Smooth muscle cell (in vitro differentiated cells): ENCODE data around the gene VPS35L. TPM values are rescaled to one million over a fixed set of nuclear protein-coding genes. Genes with fewer than 3 reads are reported as not detected.

Experiments
- DNase-seq: peaks from one replicate; lab custom pipeline; 2025; ENCODE audit not compliant: unreplicated experiment; lab: John Stamatoyannopoulos, UW
- H2AFZ ChIP-seq: fragments of 200-600 bp; sonication (generic); 2 replicates; pipeline ENCODE4 v1.6.0; 2016; ENCODE audit warnings: antibody characterized with exemption, low read depth, mild to moderate bottlenecking
- H3F3A ChIP-seq: fragments of 200-600 bp; sonication (generic); 2 replicates; pipeline ENCODE4 v1.6.0; 2017; ENCODE audit warnings: antibody characterized with exemption, low read depth
- H3K27ac ChIP-seq: fragments of 200-600 bp; sonication (generic); 2 replicates; pipeline ENCODE4 v1.5.1; 2016; ENCODE audit warnings: low read depth, mild to moderate bottlenecking
- H3K27me3 ChIP-seq: fragments of 200-600 bp; sonication (generic); 2 replicates; pipeline ENCODE4 v1.6.1; 2016; ENCODE audit warnings: low read depth, mild to moderate bottlenecking
- H3K36me3 ChIP-seq: fragments of 200-600 bp; sonication (generic); 2 replicates; pipeline ENCODE4 v1.5.1; 2016; ENCODE audit warnings: low read depth
- H3K4me1 ChIP-seq: fragments of 200-600 bp; sonication (generic); 2 replicates; pipeline ENCODE4 v1.5.1; 2016; ENCODE audit warnings: low read depth
- H3K4me2 ChIP-seq: fragments of 200-600 bp; sonication (generic); 2 replicates; pipeline ENCODE4 v1.6.0; 2016; ENCODE audit warnings: mild to moderate bottlenecking
- H3K4me3 ChIP-seq: fragments of 200-600 bp; sonication (generic); 2 replicates; pipeline ENCODE4 v1.5.1; 2016; ENCODE audit warnings: mild to moderate bottlenecking
- H3K79me2 ChIP-seq: fragments of 200-600 bp; sonication (generic); 2 replicates; pipeline ENCODE4 v1.6.0; 2016; ENCODE audit warnings: low read depth, mild to moderate bottlenecking
- H3K9ac ChIP-seq: fragments of 200-600 bp; sonication (generic); 2 replicates; pipeline ENCODE4 v1.6.0; 2016; ENCODE audit warnings: low read depth
- H3K9me3 ChIP-seq: fragments of 200-600 bp; sonication (generic); replicated peaks from 2 replicates; pipeline ENCODE4 v1.5.1; 2016; ENCODE audit warnings: low read depth
- H4K20me1 ChIP-seq: fragments of 200-600 bp; sonication (generic); 2 replicates; pipeline ENCODE4 v1.6.0; 2016; ENCODE audit warnings: low read depth
- CTCF ChIP-seq: fragments of 200-600 bp; sonication (generic); IDR thresholded peaks from 2 replicates; pipeline ENCODE4 v1.5.1; 2017; ENCODE audit warnings: borderline replicate concordance, mild to moderate bottlenecking, antibody characterized with exemption; ENCODE audit not compliant: insufficient read depth, poor library complexity, severe bottlenecking
- WGBS: methylation state at CpG from one replicate; pipeline ENCODE4 v1.1.7; 2016; ENCODE audit warnings: low lambda C conversion rate; 5-methylcytosine and 5-hydroxymethylcytosine counted together
- polyA plus RNA-seq: library from polyadenylated mRNA; unstranded; fragments of >200 nt; fragmentation: Nextera tagmentation; extraction: Ambion mirVana; gene quantifications from 2 replicates; pipeline ENCODE4 v1.2.1, GENCODE V29; 2016
- total RNA-seq: library from RNA; depleted of rRNA; stranded (reverse); fragments of >200 nt; gene quantifications from 2 replicates; pipeline ENCODE4 v1.2.3, GENCODE V29; 2014

Gene VPS35L
- total and polyA plus RNA-seq, 2 experiments from 2014 or later: 46.7 to 47.4 TPM

- Histone ChIP-seq H3K4me3 (no peak overlapping the region), H3K27me3 (no peaks in the 10 kb centered on the region), H3F3A (no peaks in the 10 kb centered on the region), H2AFZ (no peak overlapping the region), H3K36me3 (peaks cover 4% of the 10 kb centered on the region), H3K9me3 (no peaks in the 10 kb centered on the region), H3K9ac (no peak overlapping the region), H3K4me1 (no peaks in the 10 kb centered on the region), H3K79me2 (no peaks in the 10 kb centered on the region), H4K20me1 (no peaks in the 10 kb centered on the region), H3K4me2 (no peak overlapping the region), H3K27ac (peak overlapping the region; percentile 47)
- no peak for TF ChIP-seq CTCF
- DNase-seq: no peak
- WGBS: 73% methylated on average over 8 of the region's 8 CpGs
Measured at GRCh38 chr16:19607616-19608280, 52.2 kb downstream of the VPS35L start.

GRCh38 chr16:19609359-19609758, 53.9 kb downstream of the VPS35L start:
- H3K36me3 ChIP-seq: peaks cover 1% of the 10 kb centered on the region
- no peak overlapping the region for H3K9ac ChIP-seq
- H3K27me3 ChIP-seq: no peaks in the 10 kb centered on the region
- H3F3A ChIP-seq: no peaks in the 10 kb centered on the region
- H4K20me1 ChIP-seq: no peaks in the 10 kb centered on the region
- 81% methylated on average over 5 of the region's 5 CpGs for WGBS
- H3K27ac ChIP-seq: no peak overlapping the region
- DNase-seq: no peak
- H3K79me2 ChIP-seq: no peaks in the 10 kb centered on the region
- no peak overlapping the region for H3K4me2 ChIP-seq
- H3K4me1 ChIP-seq: no peaks in the 10 kb centered on the region
- TF ChIP-seq CTCF: no peak
- H3K4me3 ChIP-seq: no peak overlapping the region
- no peak overlapping the region for H2AFZ ChIP-seq
- no peaks in the 10 kb centered on the region for H3K9me3 ChIP-seq

GRCh38 chr16:19610200-19610599, 54.7 kb downstream of the VPS35L start:
- Histone ChIP-seq H3K4me2 (no peak overlapping the region), H2AFZ (no peak overlapping the region), H3K27ac (no peak overlapping the region), H3F3A (no peaks in the 10 kb centered on the region), H3K79me2 (no peaks in the 10 kb centered on the region), H3K36me3 (no peaks in the 10 kb centered on the region), H3K27me3 (no peaks in the 10 kb centered on the region), H4K20me1 (no peaks in the 10 kb centered on the region), H3K4me1 (no peaks in the 10 kb centered on the region), H3K9ac (no peak overlapping the region), H3K9me3 (no peaks in the 10 kb centered on the region), H3K4me3 (no peak overlapping the region)
- 97% methylated on average over 13 of the region's 13 CpGs for WGBS
- DNase-seq: no peak
- TF ChIP-seq CTCF: no peak

GRCh38 chr16:19613834-19614233, 58.3 kb downstream of the VPS35L start:
- Histone ChIP-seq H3K27me3 (no peaks in the 10 kb centered on the region), H3K79me2 (no peaks in the 10 kb centered on the region), H3K4me3 (no peak overlapping the region), H3K36me3 (no peaks in the 10 kb centered on the region), H3K27ac (no peak overlapping the region), H3K9me3 (no peaks in the 10 kb centered on the region), H3K4me1 (no peaks in the 10 kb centered on the region), H2AFZ (no peak overlapping the region), H3K9ac (no peak overlapping the region), H3F3A (no peaks in the 10 kb centered on the region), H4K20me1 (no peaks in the 10 kb centered on the region), H3K4me2 (no peak overlapping the region)
- no peak for TF ChIP-seq CTCF
- no peak for DNase-seq
- 93% methylated on average over 5 of the region's 5 CpGs for WGBS
